GM19395 (cell line): ENCODE results near the gene RPA4.
A peak's percentile ranks its signal among the peaks of the same experiment; 100 is the strongest.
"Not testable (repeated sequence)": the region's sequence is repeated elsewhere in the genome, so short reads cannot be mapped to it uniquely, and the experiment has no call there.

Experiments used
- ATAC-seq: cut with Tn5 transposase; IDR thresholded peaks from one replicate; pipeline ENCODE4 v1.9.1; 2021; ENCODE audit warnings: mild to moderate bottlenecking, moderate library complexity; ENCODE audit not compliant: unreplicated experiment

RPA4 gene

GRCh38 chrX:96883608-96884007 lies at the start of gene RPA4:
TSS of gene RPA4 (plus strand) at chrX:96883908. CDS start at chrX:96884311, 403 bp downstream.
- ATAC-seq: no peak

- no peak for ATAC-seq
These were observed 49.6 kb upstream of the RPA4 start for GRCh38 chrX:96834137-96834536.

DNA sequence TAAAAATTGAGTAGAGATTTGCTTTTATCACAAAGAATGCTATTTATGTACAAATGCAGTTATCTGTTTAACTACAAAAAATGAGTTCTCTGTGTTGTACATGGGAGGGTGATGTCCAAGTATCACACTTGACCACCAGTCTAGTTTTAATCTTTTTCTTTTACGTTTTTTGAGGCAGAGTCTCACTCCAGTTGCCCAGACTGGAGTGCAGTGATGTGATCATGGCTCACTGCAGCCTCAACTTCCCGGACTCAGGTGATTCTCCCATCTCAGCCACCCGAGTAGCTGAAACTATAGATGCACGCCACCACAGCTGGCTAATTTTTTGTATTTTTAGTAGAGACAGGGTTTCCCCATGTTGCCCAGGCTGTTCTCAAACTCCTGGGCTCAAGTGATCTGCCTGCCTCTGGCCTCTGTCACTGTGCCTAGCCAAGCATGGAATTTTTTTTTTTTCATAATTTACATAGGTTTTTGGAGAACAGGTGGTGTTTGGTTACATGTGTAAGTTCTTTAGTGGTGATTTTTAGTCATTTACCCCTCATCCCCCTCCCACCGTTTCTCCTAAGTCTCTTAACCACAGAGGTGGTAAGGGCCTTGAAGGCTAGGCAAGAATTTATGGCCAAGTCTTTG lies 47.9 kb upstream of the RPA4 start:
- ATAC-seq: peak; percentile 86

- ATAC-seq: no peak
These were observed 45.9 kb upstream of the RPA4 start for GRCh38 chrX:96837808-96838207.

GRCh38 chrX:96838537-96838936 lies 45.2 kb upstream of the RPA4 start:
- ATAC-seq: no peak

DNA sequence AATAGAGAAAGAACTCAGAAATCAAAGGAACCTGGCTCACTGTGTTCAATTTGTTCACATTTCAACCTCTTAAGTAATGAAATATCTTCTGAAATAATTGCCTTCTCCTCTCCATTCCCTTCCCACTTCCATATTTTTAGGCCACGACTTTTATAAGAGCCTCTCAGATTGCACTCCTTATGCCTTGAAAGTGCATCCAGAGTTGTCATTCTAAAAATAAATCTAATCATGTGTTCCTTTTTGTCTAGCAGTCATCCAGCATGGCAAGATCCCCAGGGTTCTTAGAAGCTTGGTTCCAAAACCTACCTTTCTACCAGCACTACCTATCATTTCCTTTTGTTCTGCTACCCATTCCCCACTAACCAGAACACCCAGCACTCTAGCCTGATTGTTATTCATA lies 42.4 kb upstream of the RPA4 start:
- no peak for ATAC-seq

GRCh38 chrX:96841866-96842265 lies 41.8 kb upstream of the RPA4 start:
- ATAC-seq: not testable (repeated sequence)

DNA sequence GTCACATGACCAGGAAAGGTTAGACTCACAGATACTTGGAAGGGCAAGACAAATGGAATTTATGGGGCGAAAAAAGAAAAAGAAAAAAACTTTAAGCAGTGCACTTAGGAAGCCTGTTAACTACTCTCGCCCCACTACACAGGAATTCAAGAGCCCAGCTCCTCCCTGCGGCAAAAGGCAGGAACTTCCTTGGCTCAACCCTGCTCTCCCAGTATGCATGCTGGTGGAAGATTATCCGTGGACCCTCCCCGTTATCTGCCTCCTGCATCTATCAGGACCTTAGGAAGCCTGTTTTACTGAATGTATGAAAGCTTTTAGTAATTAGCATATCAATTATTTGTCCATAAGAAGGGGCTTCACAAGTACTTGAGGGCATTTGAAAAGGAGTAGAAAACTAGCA lies 40.1 kb upstream of the RPA4 start:
- ATAC-seq: no peak

DNA sequence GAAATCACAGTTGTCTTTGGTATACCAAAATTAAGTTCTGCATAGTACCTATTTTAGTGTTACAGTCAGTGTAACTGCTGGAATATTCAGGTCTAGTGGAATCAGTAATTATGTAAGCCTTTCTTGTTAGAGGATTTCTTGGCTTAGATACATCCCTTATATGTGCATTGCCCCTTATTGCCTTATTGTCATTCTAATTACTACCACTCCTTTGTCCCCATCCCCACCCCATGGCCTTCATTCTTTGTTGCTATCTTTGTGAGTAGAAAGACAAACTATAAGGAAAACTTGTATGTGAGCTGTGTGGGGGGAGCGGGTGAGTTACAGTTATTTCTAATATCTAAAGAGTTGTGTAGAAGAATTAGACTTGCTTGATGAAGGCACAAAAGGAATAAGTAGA lies 36.9 kb upstream of the RPA4 start:
- no peak for ATAC-seq

DNA sequence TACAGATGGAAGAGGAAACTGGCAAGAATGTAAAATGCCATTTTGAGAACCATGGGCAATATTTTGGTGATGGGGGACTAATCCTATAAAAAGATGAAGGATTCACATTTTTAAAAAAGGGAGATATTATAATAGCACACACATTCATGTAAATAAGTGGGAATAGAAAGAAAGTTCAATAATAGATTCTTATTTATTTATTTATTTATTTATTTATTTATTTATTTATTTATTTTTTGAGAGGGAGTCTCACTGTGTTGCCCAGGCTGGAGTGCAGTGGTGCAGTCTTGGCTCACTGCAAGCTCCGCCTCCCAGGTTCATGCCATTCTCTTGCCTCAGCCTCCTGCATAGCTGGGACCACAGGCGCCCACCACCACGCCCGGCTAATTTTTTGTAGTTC lies 24.3 kb upstream of the RPA4 start:
- ATAC-seq: not testable (repeated sequence)

- ATAC-seq: peak; percentile 80
These were observed 22.5 kb upstream of the RPA4 start for GRCh38 chrX:96861218-96861617.

DNA sequence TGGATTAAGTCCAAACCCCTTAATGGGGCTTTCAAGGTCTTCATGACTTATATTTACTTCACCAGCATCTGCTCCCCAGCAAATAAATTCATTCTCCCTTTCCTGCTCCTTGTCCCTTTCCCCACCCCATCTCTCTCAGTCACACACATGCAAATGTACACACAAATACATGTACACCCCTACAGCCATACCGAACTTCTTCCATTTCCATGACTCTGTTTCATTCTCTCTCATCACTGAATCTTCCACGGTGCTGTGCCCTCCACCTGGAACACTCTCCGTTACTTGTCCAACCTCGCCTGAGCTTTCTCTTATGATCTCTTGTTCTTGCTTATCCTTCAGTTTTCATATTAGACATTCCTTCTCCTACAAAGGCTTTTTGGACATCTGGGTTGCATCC lies 22.0 kb upstream of the RPA4 start:
- ATAC-seq: peak; percentile 46

- ATAC-seq: no peak
These were observed 319 bp downstream of the RPA4 start for GRCh38 chrX:96884027-96884426.

DNA sequence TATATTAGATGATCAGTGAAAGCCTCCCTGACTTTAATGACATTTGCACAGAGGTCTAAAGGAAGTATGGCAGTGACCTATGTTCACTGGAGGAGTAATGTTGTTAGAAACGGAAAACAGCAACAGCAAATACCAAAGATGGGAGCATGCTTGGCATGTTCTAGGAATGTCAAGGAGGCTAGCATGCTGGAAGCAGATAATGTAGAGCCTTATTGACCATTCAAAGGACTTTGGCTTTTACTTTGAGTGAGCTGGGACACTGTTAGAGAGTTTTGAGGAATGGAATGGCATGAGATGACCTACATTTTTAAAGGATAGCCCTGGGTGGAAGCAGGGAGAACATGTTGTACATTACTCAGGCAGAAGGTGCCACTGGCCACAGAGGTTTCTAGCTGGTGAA lies 6.0 kb downstream of the RPA4 start:
- ATAC-seq: no peak

DNA sequence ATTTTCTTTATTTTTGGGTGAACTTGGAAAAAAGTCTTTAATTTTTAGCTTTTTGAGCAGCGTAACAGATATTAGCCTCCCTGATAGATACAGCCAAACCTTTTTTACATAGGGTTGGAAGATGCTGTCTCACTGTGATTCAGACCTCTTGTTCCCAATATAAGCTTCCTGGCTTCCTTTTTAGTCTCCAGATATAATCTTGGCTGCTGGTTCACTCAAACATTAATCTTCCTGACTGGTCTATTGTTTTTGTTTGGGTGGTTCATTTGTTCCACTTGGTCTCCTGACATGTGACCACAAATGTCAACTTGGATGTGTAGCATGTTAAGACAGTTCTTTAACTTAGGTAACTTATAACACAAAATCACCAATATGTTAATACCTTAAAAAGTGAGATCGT lies 23.0 kb downstream of the RPA4 start:
- no peak for ATAC-seq

GRCh38 chrX:96907516-96908272 lies 24.0 kb downstream of the RPA4 start:
- ATAC-seq: no peak

- ATAC-seq: no peak
These were observed 25.6 kb downstream of the RPA4 start for GRCh38 chrX:96909291-96909690.

DNA sequence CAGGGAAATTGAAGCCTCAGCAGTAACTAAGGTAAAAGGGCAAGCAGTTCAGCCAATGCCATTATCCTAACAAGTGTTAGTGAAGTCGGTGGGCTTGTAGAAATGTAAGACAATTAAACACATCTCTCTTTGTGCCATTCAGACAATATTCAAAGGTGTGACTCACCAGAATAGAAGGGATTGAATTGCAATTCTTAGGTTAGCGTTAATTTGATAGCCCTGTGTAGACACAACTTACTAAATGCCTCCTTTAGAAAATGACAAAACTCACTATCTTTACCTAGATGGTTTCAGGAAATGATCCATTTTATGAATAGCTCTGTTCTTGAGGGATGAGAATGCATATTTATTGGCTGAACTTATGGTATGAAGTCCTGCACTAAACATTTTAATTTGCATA lies 35.2 kb downstream of the RPA4 start:
- no peak for ATAC-seq

DNA sequence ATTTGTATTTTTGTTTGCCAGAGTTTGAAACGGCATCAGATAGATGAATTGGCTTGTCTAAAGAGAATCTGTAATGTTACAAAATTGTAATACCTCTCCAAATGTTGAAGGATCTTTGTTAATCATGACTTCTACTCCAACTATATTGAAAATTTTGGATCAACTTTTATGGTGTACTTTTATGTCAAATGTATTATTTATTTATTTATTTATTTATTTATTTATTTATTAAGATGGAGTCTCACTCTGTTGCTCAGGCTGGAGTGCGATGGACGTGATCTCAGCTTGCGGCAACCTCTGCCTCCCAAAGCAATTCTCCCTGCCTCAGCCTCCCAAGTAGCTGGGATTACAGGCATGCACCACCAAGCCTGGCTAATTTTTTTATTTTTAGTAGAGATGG lies 36.0 kb downstream of the RPA4 start:
- ATAC-seq: no peak

DNA sequence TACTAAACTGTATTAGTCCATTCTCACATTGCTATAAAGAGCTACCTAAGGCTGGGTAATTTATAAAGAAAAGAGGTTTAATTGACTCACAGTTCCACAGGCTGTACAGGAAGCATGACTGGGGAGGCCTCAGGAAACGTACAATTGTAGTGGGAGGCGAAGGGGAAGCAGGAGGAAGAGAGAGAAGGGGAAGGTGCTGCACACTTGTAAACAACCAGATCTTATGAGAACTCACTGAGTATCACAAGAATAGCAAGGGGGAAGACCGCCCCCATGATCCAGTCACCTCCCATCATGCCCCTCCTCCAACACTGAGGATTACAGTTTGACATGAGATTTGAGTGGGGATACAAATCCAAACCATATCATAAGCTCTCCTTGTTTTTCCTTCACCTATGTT lies 40.9 kb downstream of the RPA4 start:
- no peak for ATAC-seq

GRCh38 chrX:96929036-96929435 lies 45.3 kb downstream of the RPA4 start:
- no peak for ATAC-seq
